ENCODE results near the gene CABP7. TPM values are rescaled to one million over a fixed set of nuclear protein-coding genes. Genes with fewer than 3 reads are reported as not detected.

CABP7 gene
- total and polyA plus RNA-seq, 2 of the 13 experiments (the other 11 are each of a cell fraction or from before 2014, with no cell fraction given): 0.08 TPM; not detected in 1

DNA sequence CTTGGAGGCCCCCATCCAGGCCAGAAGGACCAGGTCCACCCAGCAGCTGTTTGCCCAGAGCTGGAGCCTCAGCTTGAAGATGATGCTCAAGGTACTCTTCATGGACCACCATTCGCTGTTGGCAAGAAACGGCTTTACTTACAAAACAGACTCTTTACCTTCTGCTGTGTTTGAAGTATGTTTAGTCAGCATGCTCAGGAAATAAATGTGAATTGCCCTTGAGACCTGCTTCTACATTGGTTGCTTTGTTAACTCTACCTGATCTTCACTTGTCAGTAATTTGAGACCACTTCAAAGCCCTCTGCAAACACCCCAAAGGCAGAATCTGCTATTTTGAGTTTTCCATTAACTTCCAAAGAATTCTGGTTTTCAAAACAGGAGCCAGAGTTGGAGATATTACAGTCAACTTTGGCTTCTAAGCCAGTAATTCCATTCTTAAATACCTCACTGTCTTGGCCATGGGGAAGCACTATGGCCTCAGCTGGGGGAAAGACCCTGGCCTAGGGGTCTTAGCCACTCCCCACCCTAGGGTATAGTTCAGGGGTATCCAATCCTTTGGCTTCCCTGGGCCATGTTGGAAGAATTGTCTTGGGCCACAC lies 50.0 kb downstream of the CABP7 start (continued):
- TF ChIP-seq MED1 (CRISPR knock-in tag; IDR thresholded peaks at IDR 0.05) (peak; percentile 75), MEF2D (CRISPR knock-in tag; IDR thresholded peaks at IDR 0.05) (peak; percentile 73; the same call in 1 of the 2 replicates), SIX1 (CRISPR knock-in tag; IDR thresholded peaks at IDR 0.05; ENCODE audit: borderline replicate concordance) (peak; percentile 100), HDAC2 (CRISPR knock-in tag; IDR thresholded peaks at IDR 0.05) (peak; percentile 75), THAP11 (CRISPR knock-in tag; IDR thresholded peaks at IDR 0.05) (peak; percentile 79), ZNF124 (CRISPR knock-in tag; IDR thresholded peaks at IDR 0.05) (peak; percentile 41; the same call in 1 of the 2 replicates), ETV5 (CRISPR knock-in tag; IDR thresholded peaks at IDR 0.05; ENCODE audit: borderline replicate concordance) (peak; percentile 67; the same call in 1 of the 2 replicates), MAFK (conservative IDR thresholded peaks at IDR 0.05 in 1 of 2, IDR thresholded peaks at IDR 0.05 in 1 of 2; ENCODE audit: low read length in 2 of 2) (0 out of 4 replicates have a peak, but pooled peaks of 1 of the 2 experiments have one; percentile 19), CEBPG (CRISPR knock-in tag; IDR thresholded peaks at IDR 0.05) (peak; percentile 47), PHF21A (CRISPR knock-in tag; IDR thresholded peaks at IDR 0.05) (peak; percentile 95), ZNF10 (CRISPR knock-in tag; IDR thresholded peaks at IDR 0.05; ENCODE audit: borderline replicate concordance, low read depth) (no peak), ZNF234 (CRISPR knock-in tag; conservative IDR thresholded peaks at IDR 0.05) (no peak), RARA (CRISPR knock-in tag; IDR thresholded peaks at IDR 0.05) (peak; percentile 64)
- TF ChIP-seq, protein P1, sequence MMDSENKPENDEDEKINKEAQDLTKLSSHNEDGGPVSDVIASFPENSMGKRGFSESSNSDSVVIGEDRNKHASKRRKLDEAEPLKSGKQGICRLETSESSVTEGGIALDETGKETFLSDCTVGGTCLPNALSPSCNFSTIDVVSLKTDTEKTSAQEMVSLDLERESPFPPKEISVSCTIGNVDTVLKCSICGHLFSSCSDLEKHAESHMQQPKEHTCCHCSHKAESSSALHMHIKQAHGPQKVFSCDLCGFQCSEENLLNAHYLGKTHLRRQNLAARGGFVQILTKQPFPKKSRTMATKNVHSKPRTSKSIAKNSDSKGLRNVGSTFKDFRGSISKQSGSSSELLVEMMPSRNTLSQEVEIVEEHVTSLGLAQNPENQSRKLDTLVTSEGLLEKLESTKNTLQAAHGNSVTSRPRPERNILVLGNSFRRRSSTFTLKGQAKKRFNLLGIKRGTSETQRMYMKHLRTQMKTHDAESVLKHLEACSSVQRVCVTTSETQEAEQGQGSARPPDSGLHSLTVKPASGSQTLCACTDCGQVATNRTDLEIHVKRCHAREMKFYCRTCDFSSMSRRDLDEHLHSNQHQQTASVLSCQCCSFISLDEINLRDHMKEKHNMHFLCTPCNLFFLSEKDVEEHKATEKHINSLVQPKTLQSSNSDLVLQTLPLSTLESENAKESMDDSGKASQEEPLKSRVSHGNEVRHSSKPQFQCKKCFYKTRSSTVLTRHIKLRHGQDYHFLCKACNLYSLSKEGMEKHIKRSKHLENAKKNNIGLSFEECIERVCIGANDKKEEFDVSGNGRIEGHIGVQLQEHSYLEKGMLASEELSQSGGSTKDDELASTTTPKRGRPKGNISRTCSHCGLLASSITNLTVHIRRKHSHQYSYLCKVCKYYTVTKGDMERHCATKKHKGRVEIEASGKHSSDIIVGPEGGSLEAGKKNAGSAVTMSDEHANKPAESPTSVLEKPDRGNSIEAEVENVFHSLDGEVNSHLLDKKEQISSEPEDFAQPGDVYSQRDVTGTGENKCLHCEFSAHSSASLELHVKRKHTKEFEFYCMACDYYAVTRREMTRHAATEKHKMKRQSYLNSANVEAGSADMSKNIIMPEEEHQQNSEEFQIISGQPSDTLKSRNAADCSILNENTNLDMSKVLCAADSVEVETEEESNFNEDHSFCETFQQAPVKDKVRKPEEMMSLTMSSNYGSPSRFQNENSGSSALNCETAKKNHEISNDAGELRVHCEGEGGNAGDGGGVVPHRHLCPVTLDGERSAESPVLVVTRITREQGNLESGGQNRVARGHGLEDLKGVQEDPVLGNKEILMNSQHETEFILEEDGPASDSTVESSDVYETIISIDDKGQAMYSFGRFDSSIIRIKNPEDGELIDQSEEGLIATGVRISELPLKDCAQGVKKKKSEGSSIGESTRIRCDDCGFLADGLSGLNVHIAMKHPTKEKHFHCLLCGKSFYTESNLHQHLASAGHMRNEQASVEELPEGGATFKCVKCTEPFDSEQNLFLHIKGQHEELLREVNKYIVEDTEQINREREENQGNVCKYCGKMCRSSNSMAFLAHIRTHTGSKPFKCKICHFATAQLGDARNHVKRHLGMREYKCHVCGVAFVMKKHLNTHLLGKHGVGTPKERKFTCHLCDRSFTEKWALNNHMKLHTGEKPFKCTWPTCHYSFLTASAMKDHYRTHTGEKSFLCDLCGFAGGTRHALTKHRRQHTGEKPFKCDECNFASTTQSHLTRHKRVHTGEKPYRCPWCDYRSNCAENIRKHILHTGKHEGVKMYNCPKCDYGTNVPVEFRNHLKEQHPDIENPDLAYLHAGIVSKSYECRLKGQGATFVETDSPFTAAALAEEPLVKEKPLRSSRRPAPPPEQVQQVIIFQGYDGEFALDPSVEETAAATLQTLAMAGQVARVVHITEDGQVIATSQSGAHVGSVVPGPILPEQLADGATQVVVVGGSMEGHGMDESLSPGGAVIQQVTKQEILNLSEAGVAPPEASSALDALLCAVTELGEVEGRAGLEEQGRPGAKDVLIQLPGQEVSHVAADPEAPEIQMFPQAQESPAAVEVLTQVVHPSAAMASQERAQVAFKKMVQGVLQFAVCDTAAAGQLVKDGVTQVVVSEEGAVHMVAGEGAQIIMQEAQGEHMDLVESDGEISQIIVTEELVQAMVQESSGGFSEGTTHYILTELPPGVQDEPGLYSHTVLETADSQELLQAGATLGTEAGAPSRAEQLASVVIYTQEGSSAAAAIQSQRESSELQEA (CRISPR knock-in tag; IDR thresholded peaks at IDR 0.05; ENCODE audit: not compliant biosample characterization): no peak
- TF ChIP-seq, protein P2, sequence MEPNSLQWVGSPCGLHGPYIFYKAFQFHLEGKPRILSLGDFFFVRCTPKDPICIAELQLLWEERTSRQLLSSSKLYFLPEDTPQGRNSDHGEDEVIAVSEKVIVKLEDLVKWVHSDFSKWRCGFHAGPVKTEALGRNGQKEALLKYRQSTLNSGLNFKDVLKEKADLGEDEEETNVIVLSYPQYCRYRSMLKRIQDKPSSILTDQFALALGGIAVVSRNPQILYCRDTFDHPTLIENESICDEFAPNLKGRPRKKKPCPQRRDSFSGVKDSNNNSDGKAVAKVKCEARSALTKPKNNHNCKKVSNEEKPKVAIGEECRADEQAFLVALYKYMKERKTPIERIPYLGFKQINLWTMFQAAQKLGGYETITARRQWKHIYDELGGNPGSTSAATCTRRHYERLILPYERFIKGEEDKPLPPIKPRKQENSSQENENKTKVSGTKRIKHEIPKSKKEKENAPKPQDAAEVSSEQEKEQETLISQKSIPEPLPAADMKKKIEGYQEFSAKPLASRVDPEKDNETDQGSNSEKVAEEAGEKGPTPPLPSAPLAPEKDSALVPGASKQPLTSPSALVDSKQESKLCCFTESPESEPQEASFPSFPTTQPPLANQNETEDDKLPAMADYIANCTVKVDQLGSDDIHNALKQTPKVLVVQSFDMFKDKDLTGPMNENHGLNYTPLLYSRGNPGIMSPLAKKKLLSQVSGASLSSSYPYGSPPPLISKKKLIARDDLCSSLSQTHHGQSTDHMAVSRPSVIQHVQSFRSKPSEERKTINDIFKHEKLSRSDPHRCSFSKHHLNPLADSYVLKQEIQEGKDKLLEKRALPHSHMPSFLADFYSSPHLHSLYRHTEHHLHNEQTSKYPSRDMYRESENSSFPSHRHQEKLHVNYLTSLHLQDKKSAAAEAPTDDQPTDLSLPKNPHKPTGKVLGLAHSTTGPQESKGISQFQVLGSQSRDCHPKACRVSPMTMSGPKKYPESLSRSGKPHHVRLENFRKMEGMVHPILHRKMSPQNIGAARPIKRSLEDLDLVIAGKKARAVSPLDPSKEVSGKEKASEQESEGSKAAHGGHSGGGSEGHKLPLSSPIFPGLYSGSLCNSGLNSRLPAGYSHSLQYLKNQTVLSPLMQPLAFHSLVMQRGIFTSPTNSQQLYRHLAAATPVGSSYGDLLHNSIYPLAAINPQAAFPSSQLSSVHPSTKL (CRISPR knock-in tag; IDR thresholded peaks at IDR 0.05): peak; percentile 95
